PC-9 (cell line): ENCODE data around the gene SDK2. TPM values are rescaled to one million over a fixed set of nuclear protein-coding genes. Genes with fewer than 3 reads are reported as not detected.

ENCODE experiments used
- BruUV-seq: library from RNA; stranded (reverse); fragments of 400-500 nt; replicated peaks from 2 replicates; lab custom pipeline; 2021; lab: Mats Ljungman, UMichigan
- CTCF ChIA-PET: fragments of 300-600 bp; sonication (Branson Sonifier 250); formaldehyde crosslinking; loops from one replicate; lab custom pipeline; 2022; ENCODE audit warnings: antibody characterized with exemption; lab: Charles Lee
- POLR2A ChIA-PET: fragments of 300-600 bp; sonication (Branson Sonifier 250); formaldehyde crosslinking; loops from one replicate; lab custom pipeline; 2022; ENCODE audit warnings: antibody characterized with exemption; ENCODE audit not compliant: unreplicated experiment; lab: Charles Lee
- DNase-seq, 2 experiments: peaks; one replicate each; pipeline versions ENCODE4 v3.0.0 to v3.0.0-alpha.2; 2015 to 2022; ENCODE audit warnings: mixed read lengths in 1 of 2
- H2AFZ ChIP-seq: fragments of 200-600 bp; sonication (generic); 2 replicates; pipeline ENCODE4 v1.8.1; 2017; ENCODE audit warnings: antibody characterized with exemption
- H3F3A ChIP-seq: fragments of 200-600 bp; sonication (generic); 2 replicates; pipeline ENCODE4 v1.8.1; 2017; ENCODE audit warnings: antibody characterized with exemption, mild to moderate bottlenecking, low read depth; ENCODE audit not compliant: insufficient read depth
- H3K27ac ChIP-seq: fragments of 200-600 bp; sonication (generic); 2 replicates; pipeline ENCODE4 v1.6.1; 2016; ENCODE audit warnings: mixed run types
- H3K27me3 ChIP-seq: fragments of 200-600 bp; sonication (generic); 2 replicates; pipeline ENCODE4 v1.6.1; 2016; ENCODE audit warnings: low read depth, mixed run types; ENCODE audit not compliant: insufficient read depth
- H3K36me3 ChIP-seq: fragments of 200-600 bp; sonication (generic); 2 replicates; pipeline ENCODE4 v1.6.1; 2016; ENCODE audit warnings: low read depth, mixed run types
- H3K4me1 ChIP-seq: fragments of 200-600 bp; sonication (generic); replicated peaks from 2 replicates; pipeline ENCODE4 v1.6.1; 2016; ENCODE audit warnings: mixed run types; ENCODE audit not compliant: insufficient read depth
- H3K4me2 ChIP-seq: fragments of 200-600 bp; sonication (generic); 2 replicates; pipeline ENCODE4 v1.6.1; 2017; ENCODE audit warnings: mixed run types
- H3K4me3 ChIP-seq: fragments of 200-600 bp; sonication (generic); 2 replicates; pipeline ENCODE4 v1.6.1; 2016; ENCODE audit warnings: mixed run types
- H3K79me2 ChIP-seq: fragments of 200-600 bp; sonication (generic); 2 replicates; pipeline ENCODE4 v1.6.1; 2017; ENCODE audit warnings: low read depth, mixed run types
- H3K9me2 ChIP-seq: fragments of 200-600 bp; sonication (generic); 2 replicates; pipeline ENCODE4 v1.8.1; 2017; ENCODE audit warnings: mild to moderate bottlenecking; ENCODE audit not compliant: insufficient read depth
- H3K9me3 ChIP-seq: fragments of 200-600 bp; sonication (generic); 2 replicates; pipeline ENCODE4 v1.8.1; 2016; ENCODE audit warnings: low read depth; ENCODE audit not compliant: insufficient read depth
- H4K20me1 ChIP-seq: fragments of 200-600 bp; sonication (generic); 2 replicates; pipeline ENCODE4 v1.8.1; 2017; ENCODE audit not compliant: insufficient read depth
- EZH2 ChIP-seq: fragments of 200-600 bp; sonication (generic); IDR thresholded peaks from 2 replicates; pipeline ENCODE4 v1.8.0; 2017; ENCODE audit warnings: antibody characterized with exemption, low read depth
- intact Hi-C: fragments of 100-400 bp; cut with micrococcal nuclease; formaldehyde crosslinking; loops from one replicate; pipeline ENCODE4 v1.10.0; 2022; ENCODE audit not compliant: unreplicated experiment
- total RNA-seq: library from RNA; stranded (reverse); gene quantifications from 2 replicates; pipeline ENCODE4 v1.2.3, GENCODE V29; 2021
- TF ChIP-seq, protein P1 (sequence below): fragments of 200-600 bp; sonication (generic); conservative IDR thresholded peaks from 2 replicates; pipeline ENCODE4 v1.6.1; 2017; ENCODE audit warnings: mixed run types, antibody characterized with exemption, mild to moderate bottlenecking, moderate library complexity

Gene SDK2
- total RNA-seq, 1 experiment from 2014 or later, result 0.04 TPM

DNA sequence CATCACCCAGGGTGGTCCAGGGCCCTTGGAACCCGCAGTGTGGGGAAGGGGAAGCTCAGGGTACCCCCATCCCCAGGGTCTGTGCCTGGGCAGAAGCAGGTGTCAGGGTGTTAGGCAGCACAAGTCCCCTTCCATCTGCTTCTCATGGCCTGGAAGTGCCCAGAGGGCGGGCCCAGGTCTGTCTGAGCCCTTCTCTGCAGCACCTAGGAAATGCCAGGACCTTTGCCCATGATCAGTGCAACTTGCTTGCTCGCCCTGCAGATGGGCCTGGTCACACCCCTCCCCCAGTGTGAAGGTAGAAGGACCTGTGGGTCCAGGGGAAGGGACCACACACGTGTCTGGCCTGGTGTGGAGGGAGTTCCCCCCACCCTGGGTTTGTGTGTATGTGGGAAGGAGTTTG, 174.9 kb downstream of the SDK2 start:
- DNase-seq, result no peak
- Histone ChIP-seq H3K9me3 (no peaks in the 10 kb centered on the region), H3K4me2 (no peak overlapping the region), H3K36me3 (no peaks in the 10 kb centered on the region), H3K27me3 (peaks cover 88% of the 10 kb centered on the region), H2AFZ (no peak overlapping the region), H3F3A (no peaks in the 10 kb centered on the region), H3K27ac (no peak overlapping the region), H3K4me1 (no peaks in the 10 kb centered on the region), H3K79me2 (no peaks in the 10 kb centered on the region), H3K9me2 (no peaks in the 10 kb centered on the region), H4K20me1 (no peaks in the 10 kb centered on the region), H3K4me3 (no peak overlapping the region)
- ChIA-PET CTCF (no interaction called here), POLR2A (interaction anchor here (0.6 kb wide), 1 partner anchor 20 kb away, joined by 5 read pairs; no protein-coding TSS in a partner anchor)
- intact Hi-C loops, result no loop called here
- TF ChIP-seq EZH2, result no peak
- TF ChIP-seq, protein P1, sequence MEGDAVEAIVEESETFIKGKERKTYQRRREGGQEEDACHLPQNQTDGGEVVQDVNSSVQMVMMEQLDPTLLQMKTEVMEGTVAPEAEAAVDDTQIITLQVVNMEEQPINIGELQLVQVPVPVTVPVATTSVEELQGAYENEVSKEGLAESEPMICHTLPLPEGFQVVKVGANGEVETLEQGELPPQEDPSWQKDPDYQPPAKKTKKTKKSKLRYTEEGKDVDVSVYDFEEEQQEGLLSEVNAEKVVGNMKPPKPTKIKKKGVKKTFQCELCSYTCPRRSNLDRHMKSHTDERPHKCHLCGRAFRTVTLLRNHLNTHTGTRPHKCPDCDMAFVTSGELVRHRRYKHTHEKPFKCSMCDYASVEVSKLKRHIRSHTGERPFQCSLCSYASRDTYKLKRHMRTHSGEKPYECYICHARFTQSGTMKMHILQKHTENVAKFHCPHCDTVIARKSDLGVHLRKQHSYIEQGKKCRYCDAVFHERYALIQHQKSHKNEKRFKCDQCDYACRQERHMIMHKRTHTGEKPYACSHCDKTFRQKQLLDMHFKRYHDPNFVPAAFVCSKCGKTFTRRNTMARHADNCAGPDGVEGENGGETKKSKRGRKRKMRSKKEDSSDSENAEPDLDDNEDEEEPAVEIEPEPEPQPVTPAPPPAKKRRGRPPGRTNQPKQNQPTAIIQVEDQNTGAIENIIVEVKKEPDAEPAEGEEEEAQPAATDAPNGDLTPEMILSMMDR, result no peak
- no TSS peak for BruUV-seq

DNA sequence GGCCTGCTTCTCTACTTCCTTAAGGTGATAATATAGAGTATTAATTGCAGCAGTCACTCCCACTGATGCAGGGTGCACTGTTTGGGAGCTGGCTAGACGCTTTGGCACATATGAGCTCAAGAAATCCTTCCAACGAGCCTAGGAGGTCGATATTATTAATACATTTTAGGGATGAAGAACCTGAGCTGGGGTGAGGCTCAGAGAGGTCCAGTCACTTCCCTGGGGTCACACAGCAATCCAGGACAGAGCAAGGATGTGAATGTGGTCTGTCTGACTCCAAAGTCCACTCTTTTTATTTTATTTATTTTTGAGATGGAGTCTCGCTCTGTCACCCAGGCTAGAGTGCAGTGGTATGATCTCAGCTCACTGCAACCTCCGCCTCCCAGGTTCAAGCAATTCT, 176.0 kb downstream of the SDK2 start:
- H3F3A ChIP-seq, result no peaks in the 10 kb centered on the region
- H3K36me3 ChIP-seq, result no peaks in the 10 kb centered on the region
- H3K4me3 ChIP-seq, result no peak overlapping the region
- no peaks in the 10 kb centered on the region for H3K4me1 ChIP-seq
- no peaks in the 10 kb centered on the region for H3K9me3 ChIP-seq
- BruUV-seq, result no TSS peak
- intact Hi-C loops, result no loop called here
- no peaks in the 10 kb centered on the region for H3K79me2 ChIP-seq
- H3K9me2 ChIP-seq, result no peaks in the 10 kb centered on the region
- ChIA-PET CTCF (no interaction called here), POLR2A (interaction anchor here (0.6 kb wide), 1 partner anchor 785 kb away, joined by 4 read pairs; no protein-coding TSS in a partner anchor)
- no peak overlapping the region for H2AFZ ChIP-seq
- no peaks in the 10 kb centered on the region for H4K20me1 ChIP-seq
- H3K27ac ChIP-seq, result no peak overlapping the region
- H3K4me2 ChIP-seq, result no peak overlapping the region
- peaks cover 92% of the 10 kb centered on the region for H3K27me3 ChIP-seq
- TF ChIP-seq, protein P1, result no peak
- no peak for TF ChIP-seq EZH2
- no peak for DNase-seq

DNA sequence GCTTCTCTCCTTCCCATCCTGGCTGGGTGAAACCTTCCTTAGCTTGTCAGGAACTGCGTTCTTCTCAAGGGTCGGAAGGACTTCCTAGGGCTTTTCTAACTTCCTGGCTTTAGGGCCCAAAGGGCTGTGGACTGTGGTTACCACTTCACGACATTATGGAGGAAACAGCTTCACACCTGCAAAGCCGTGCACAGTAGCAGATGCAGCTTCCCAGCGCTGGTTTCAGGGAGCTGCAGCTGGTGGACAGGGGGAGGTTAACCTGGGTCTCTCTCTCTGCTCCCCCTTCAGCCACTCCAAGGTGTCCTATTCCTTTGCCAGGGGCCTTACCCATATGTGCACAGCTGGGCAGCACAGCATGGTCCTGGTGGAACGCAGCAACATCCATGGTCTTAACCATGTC, 176.6 kb downstream of the SDK2 start:
- CTCF ChIA-PET, result no interaction called here

More for the DNA sequence above, 176.6 kb downstream of the SDK2 start:
- peaks cover 88% of the 10 kb centered on the region for H3K27me3 ChIP-seq
- no peaks in the 10 kb centered on the region for H4K20me1 ChIP-seq
- TF ChIP-seq EZH2, result no peak
- TF ChIP-seq, protein P1, result no peak
- POLR2A ChIA-PET, result no interaction called here
- H3K9me3 ChIP-seq, result no peaks in the 10 kb centered on the region
- no peaks in the 10 kb centered on the region for H3K9me2 ChIP-seq
- intact Hi-C loops, result no loop called here
- H3K4me2 ChIP-seq, result no peak overlapping the region
- no peak overlapping the region for H2AFZ ChIP-seq
- H3K4me3 ChIP-seq, result no peak overlapping the region
- no peaks in the 10 kb centered on the region for H3K79me2 ChIP-seq
- H3K27ac ChIP-seq, result no peak overlapping the region
- no peak for DNase-seq
- H3K36me3 ChIP-seq, result no peaks in the 10 kb centered on the region
- no peaks in the 10 kb centered on the region for H3F3A ChIP-seq
- no peaks in the 10 kb centered on the region for H3K4me1 ChIP-seq
- BruUV-seq, result no TSS peak
